ENCODE data around the gene DUSP2.

GRCh38 chr2:96150007-96150640 lies 4.9 kb upstream of the DUSP2 start:
- TF ChIP-seq CTCF (IDR thresholded peaks at IDR 0.05) (no peak), ZFX (IDR thresholded peaks at IDR 0.05; ENCODE audit: borderline replicate concordance) (no peak)
